ENCODE measurements around the gene ROBO1.

- TF ChIP-seq, protein P1, sequence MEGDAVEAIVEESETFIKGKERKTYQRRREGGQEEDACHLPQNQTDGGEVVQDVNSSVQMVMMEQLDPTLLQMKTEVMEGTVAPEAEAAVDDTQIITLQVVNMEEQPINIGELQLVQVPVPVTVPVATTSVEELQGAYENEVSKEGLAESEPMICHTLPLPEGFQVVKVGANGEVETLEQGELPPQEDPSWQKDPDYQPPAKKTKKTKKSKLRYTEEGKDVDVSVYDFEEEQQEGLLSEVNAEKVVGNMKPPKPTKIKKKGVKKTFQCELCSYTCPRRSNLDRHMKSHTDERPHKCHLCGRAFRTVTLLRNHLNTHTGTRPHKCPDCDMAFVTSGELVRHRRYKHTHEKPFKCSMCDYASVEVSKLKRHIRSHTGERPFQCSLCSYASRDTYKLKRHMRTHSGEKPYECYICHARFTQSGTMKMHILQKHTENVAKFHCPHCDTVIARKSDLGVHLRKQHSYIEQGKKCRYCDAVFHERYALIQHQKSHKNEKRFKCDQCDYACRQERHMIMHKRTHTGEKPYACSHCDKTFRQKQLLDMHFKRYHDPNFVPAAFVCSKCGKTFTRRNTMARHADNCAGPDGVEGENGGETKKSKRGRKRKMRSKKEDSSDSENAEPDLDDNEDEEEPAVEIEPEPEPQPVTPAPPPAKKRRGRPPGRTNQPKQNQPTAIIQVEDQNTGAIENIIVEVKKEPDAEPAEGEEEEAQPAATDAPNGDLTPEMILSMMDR (IDR thresholded peaks at IDR 0.05), result no peak
- TF ChIP-seq POLR2A (IDR thresholded peaks at IDR 0.05), result no peak
These were observed 776.1 kb downstream of the ROBO1 start for GRCh38 chr3:78991656-78992055.
